ENCODE data around the gene HMG20B.

Gene HMG20B

GRCh38 chr19:3618811-3619630, 46.3 kb downstream of the HMG20B start:
- TF ChIP-seq, protein P1, sequence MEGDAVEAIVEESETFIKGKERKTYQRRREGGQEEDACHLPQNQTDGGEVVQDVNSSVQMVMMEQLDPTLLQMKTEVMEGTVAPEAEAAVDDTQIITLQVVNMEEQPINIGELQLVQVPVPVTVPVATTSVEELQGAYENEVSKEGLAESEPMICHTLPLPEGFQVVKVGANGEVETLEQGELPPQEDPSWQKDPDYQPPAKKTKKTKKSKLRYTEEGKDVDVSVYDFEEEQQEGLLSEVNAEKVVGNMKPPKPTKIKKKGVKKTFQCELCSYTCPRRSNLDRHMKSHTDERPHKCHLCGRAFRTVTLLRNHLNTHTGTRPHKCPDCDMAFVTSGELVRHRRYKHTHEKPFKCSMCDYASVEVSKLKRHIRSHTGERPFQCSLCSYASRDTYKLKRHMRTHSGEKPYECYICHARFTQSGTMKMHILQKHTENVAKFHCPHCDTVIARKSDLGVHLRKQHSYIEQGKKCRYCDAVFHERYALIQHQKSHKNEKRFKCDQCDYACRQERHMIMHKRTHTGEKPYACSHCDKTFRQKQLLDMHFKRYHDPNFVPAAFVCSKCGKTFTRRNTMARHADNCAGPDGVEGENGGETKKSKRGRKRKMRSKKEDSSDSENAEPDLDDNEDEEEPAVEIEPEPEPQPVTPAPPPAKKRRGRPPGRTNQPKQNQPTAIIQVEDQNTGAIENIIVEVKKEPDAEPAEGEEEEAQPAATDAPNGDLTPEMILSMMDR (conservative IDR thresholded peaks at IDR 0.05; ENCODE audit: control insufficient read depth, insufficient read depth, low read depth, low read length) = no peak
- no peak overlapping the region for H3K4me3 ChIP-seq (ENCODE audit: control insufficient read depth, low read depth, low read length)
- no peak for DNase-seq (ENCODE audit: low read depth)

DNA sequence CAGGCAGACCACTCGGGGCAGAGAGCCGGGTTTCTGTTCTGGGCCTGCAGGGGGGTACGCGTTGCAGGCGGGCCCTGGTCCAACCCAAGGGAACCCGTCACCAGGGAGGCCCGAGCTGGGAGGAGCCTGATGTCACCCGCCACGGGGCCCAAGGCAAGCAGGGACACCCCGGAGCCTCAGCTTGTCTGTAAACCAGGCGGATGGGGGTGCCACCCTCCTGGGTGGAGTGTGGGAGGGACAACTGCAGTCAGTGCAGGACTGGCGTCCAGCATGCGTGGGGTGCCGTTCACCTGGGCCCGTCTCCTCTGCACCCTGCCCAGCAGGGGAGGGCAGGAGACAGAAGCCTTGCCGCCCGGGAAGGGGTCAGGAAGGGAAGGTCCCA, 46.9 kb downstream of the HMG20B start:
- TF ChIP-seq, protein P1 (conservative IDR thresholded peaks at IDR 0.05; ENCODE audit: control insufficient read depth, insufficient read depth, low read depth, low read length) = no peak
- H3K4me3 ChIP-seq (ENCODE audit: control insufficient read depth, low read depth, low read length) = no peak overlapping the region
- DNase-seq (ENCODE audit: low read depth) = no peak

- TF ChIP-seq, protein P1 (conservative IDR thresholded peaks at IDR 0.05; ENCODE audit: control insufficient read depth, insufficient read depth, low read depth, low read length) = no peak
- H3K4me3 ChIP-seq (ENCODE audit: control insufficient read depth, low read depth, low read length) = no peak overlapping the region
- DNase-seq (ENCODE audit: low read depth) = no peak
These were observed 47.5 kb downstream of the HMG20B start for GRCh38 chr19:3620145-3620816.

DNA sequence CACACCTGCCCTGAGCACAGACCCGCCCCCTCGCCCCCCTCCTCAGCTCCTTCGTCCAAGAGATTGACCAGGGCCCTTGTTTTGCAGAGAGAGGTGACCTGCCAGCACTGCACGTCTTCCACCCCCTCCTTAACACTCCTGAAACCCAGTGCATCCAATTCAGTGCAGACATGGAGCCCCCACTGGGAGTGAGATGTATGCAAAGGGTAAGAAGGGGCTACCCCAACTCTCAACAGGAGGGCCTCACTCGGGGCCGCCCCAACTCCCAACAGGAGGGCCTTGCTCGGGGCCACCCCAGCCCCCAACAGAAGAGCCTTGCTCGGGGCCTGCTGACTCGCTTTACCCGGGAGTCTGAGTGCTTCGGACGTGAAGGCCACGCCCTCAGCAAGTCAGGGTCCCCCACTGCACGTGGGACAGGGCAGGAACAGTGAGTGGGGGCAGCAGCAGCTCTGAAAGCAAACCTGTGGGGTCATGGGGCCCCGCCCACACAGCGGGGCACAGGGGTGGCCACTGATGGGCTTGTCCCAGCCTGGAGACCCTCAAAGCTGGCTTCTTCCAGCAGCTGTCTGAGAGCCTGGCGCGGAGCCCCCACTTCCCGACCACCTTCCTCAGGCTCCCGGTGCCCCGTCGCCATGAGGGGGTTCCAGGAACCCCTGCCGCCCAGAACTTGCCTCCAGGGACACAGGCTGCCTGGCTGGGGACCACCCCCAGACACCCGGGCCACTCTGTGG, 48.2 kb downstream of the HMG20B start:
- TF ChIP-seq, protein P1 (conservative IDR thresholded peaks at IDR 0.05; ENCODE audit: control insufficient read depth, insufficient read depth, low read depth, low read length) = no peak
- no peak overlapping the region for H3K4me3 ChIP-seq (ENCODE audit: control insufficient read depth, low read depth, low read length)

DNA sequence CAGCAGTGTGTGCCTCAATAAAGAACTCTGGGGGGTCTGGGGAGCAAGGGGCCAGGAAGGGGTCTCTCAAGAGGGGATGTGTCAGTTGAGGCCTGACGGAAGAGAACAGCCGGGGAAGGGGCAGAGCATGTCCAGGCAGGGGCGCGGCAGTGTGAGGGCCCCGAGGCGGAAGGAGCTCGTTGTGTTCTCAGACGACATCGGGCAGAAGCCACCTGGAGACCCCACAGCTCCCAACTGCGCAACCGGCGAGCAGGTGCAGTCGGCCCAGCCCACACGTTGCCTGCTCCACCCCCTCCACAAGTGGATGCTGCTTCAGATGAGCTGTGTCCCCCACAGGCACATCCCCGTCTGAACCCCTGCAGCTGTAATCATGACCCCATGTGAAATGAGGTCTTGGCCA, 48.9 kb downstream of the HMG20B start:
- no peak for DNase-seq (ENCODE audit: low read depth)
- TF ChIP-seq, protein P1 (conservative IDR thresholded peaks at IDR 0.05; ENCODE audit: control insufficient read depth, insufficient read depth, low read depth, low read length) = no peak
- H3K4me3 ChIP-seq (ENCODE audit: control insufficient read depth, low read depth, low read length) = no peak overlapping the region

More for the DNA sequence above, 48.2 kb downstream of the HMG20B start:
- no peak for DNase-seq (ENCODE audit: low read depth)

GRCh38 chr19:3622224-3622623, 49.5 kb downstream of the HMG20B start:
- TF ChIP-seq, protein P1 (conservative IDR thresholded peaks at IDR 0.05; ENCODE audit: control insufficient read depth, insufficient read depth, low read depth, low read length) = no peak
- no peak for DNase-seq (ENCODE audit: low read depth)
- no peak overlapping the region for H3K4me3 ChIP-seq (ENCODE audit: control insufficient read depth, low read depth, low read length)

All from fibroblast of mammary gland (primary cell).